GM19455 (cell line): ENCODE data around the gene RNF144B.

Source experiments
- ATAC-seq: cut with Tn5 transposase; IDR thresholded peaks from one replicate; pipeline ENCODE4 v1.9.1; 2021; ENCODE audit not compliant: unreplicated experiment

Gene RNF144B

GRCh38 chr6:18478610-18479009, 91.5 kb downstream of the RNF144B start:
- no peak for ATAC-seq

GRCh38 chr6:18481870-18482269, 94.7 kb downstream of the RNF144B start:
- no peak for ATAC-seq

- no peak for ATAC-seq
These were observed 98.7 kb downstream of the RNF144B start for GRCh38 chr6:18485660-18486435.

- ATAC-seq = no peak
These were observed 100.9 kb downstream of the RNF144B start for GRCh38 chr6:18488004-18488403.

GRCh38 chr6:18488526-18489270, 101.5 kb downstream of the RNF144B start:
- no peak for ATAC-seq

- ATAC-seq = no peak
These were observed 102.2 kb downstream of the RNF144B start for GRCh38 chr6:18489335-18489734.

GRCh38 chr6:18491308-18492045, 104.3 kb downstream of the RNF144B start:
- no peak for ATAC-seq

- ATAC-seq = no peak
These were observed 105.8 kb downstream of the RNF144B start for GRCh38 chr6:18492972-18493371.

GRCh38 chr6:18493382-18493891, 106.3 kb downstream of the RNF144B start:
- ATAC-seq = no peak

GRCh38 chr6:18493925-18494324, 106.8 kb downstream of the RNF144B start:
- no peak for ATAC-seq

- ATAC-seq = no peak
These were observed 108.1 kb downstream of the RNF144B start for GRCh38 chr6:18495236-18495635.

GRCh38 chr6:18496462-18496861, 109.3 kb downstream of the RNF144B start:
- ATAC-seq = no peak

GRCh38 chr6:18497006-18497405, 109.9 kb downstream of the RNF144B start:
- ATAC-seq = no peak

- ATAC-seq = no peak
These were observed 111.3 kb downstream of the RNF144B start for GRCh38 chr6:18498408-18498807.

GRCh38 chr6:18500921-18501662, 113.9 kb downstream of the RNF144B start:
- ATAC-seq = no peak

- ATAC-seq = no peak
These were observed 114.5 kb downstream of the RNF144B start for GRCh38 chr6:18501663-18502013.

GRCh38 chr6:18503206-18503592, 116.0 kb downstream of the RNF144B start:
- no peak for ATAC-seq

GRCh38 chr6:18503593-18504231, 116.6 kb downstream of the RNF144B start:
- ATAC-seq = peak; percentile 86

- no peak for ATAC-seq
These were observed 117.1 kb downstream of the RNF144B start for GRCh38 chr6:18504232-18504596.

GRCh38 chr6:18506382-18507017, 119.3 kb downstream of the RNF144B start:
- ATAC-seq = no peak
